ENCODE measurements around the gene AP2A2. TPM values are rescaled to one million over a fixed set of nuclear protein-coding genes. Genes with fewer than 3 reads are reported as not detected.

Gene AP2A2
- total RNA-seq, 2 experiments from 2014 or later: 45.9 to 46.6 TPM

DNA sequence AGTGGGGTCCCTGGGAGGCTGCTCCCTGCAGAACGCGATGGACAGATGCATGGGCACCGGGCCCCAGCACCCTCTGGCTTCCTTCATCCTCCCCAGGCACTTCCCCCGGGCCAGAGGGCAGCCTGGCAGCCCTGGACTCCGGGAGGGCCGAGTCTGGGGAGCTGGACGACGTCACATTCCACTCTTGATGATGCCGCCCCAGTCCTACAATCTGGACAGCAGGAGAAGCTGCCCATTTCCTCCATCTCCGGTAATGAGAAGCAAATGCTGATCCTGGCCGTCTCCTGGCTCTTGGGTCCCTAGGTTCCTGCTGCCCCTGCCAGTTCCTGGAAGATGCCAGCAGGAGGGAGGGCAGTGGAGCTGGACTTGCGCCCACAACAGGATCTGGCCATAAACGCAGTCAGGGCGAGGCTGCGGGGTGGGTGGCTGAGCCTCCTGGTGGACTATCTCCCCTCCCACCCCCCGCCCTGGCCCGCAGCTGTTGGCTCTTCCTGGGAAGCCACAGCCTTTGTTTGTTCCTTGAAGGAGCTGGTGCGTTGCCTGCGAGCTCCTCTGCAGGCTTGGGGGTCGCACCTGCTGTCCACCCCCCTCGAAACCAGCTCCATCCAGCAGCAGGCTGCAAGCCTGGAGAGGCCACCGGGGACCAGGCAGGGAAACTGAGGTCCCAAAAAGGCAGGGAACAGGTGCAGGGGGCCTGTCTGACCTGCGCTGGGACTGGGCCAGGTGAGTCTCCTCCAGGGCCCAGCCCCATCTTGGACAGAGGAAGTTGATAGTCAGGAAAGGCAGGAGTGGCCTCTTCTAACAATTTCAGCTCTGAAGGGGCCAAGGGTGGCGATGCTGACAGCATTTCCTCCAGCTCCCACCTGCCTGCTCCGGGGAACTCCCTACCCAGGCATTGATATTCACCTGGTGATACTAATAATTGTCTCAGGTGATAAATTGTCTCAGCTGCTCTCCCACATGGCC, 128.8 kb downstream of the AP2A2 start:
- H3K36me3 Mint-ChIP-seq (ENCODE audit: low read depth): no peaks in the 10 kb centered on the region
- H3K27me3 ChIP-seq (ENCODE audit: control insufficient read depth in 1 of 2, insufficient read depth in 2 of 2, low read length in 2 of 2): peaks cover 5 to 8% of the 10 kb centered on the region in 2 experiments
- H3K4me1 ChIP-seq (ENCODE audit: insufficient read depth, low read length): peaks cover 10% of the 10 kb centered on the region
- H3K4me1 Mint-ChIP-seq (ENCODE audit: low read depth): no peaks in the 10 kb centered on the region
- H3K9me3 Mint-ChIP-seq: no peaks in the 10 kb centered on the region
- H3K4me3 Mint-ChIP-seq: no peak overlapping the region
- H3K36me3 ChIP-seq (ENCODE audit: insufficient read depth, low read length): no peaks in the 10 kb centered on the region
- H3K4me3 ChIP-seq (ENCODE audit: low read length): no peak overlapping the region
- intact Hi-C loops (cut with DNase I, micrococcal nuclease): no loop called here
- no peak for TF ChIP-seq CTCF (IDR thresholded peaks at IDR 0.05)
- H3K27ac Mint-ChIP-seq: no peak overlapping the region
- peaks cover 4% of the 10 kb centered on the region for H3K27me3 Mint-ChIP-seq
- POLR2A ChIA-PET: no interaction called here
- CTCF ChIA-PET: no interaction called here
- H3K27ac ChIP-seq (ENCODE audit: low read depth in 1 of 2, low read length in 2 of 2): no peak overlapping the region
- no peak for ATAC-seq (ENCODE audit: poor library complexity)
- DNase-seq: no peak
- no peaks in the 10 kb centered on the region for H3K9me3 ChIP-seq (ENCODE audit: control insufficient read depth in 1 of 2, insufficient read depth in 1 of 2, low read length in 2 of 2)

DNA sequence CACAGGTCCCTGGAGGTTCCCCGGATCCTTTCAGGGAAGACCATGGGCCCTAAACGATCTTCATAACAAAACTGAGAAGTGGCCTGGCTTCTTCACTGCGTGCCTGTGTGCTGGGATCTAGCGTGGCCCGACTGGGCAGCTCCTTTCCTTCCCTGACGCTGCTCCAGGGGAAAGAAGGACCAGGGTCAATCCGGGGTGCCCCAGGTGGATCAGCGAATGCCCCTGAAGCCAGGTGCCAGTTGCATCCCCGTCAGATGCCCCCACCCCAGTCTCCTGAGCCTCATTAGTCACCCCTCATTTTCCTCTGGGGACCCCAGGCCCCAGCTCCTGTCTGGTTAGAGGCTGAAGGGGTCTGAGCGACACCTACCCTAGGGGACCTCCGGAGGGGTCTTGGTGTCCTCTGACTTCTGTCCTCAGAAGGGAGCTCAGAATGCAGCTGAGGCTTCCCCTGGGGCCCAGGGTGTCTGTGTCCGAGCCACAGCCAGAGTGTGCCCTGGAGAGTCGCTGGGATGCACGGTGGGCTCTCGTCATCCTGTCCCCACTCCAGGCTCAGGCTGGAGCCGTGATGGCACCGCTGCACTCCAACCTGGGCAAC, 129.5 kb downstream of the AP2A2 start:
- no peak for TF ChIP-seq CTCF (IDR thresholded peaks at IDR 0.05)
- Mint-ChIP-seq H3K36me3 (ENCODE audit: low read depth) (no peaks in the 10 kb centered on the region), H3K4me3 (no peak overlapping the region), H3K27ac (no peak overlapping the region), H3K4me1 (ENCODE audit: low read depth) (no peaks in the 10 kb centered on the region), H3K27me3 (peaks cover 4% of the 10 kb centered on the region), H3K9me3 (no peaks in the 10 kb centered on the region)
- no peaks in the 10 kb centered on the region for H3K36me3 ChIP-seq (ENCODE audit: insufficient read depth, low read length)
- no peak for DNase-seq
- intact Hi-C loops (cut with DNase I, micrococcal nuclease): no loop called here
- H3K9me3 ChIP-seq (ENCODE audit: control insufficient read depth in 1 of 2, insufficient read depth in 1 of 2, low read length in 2 of 2): no peaks in the 10 kb centered on the region
- H3K4me3 ChIP-seq (ENCODE audit: low read length): no peak overlapping the region
- H3K27ac ChIP-seq (ENCODE audit: low read depth in 1 of 2, low read length in 2 of 2): no peak overlapping the region
- no peak for ATAC-seq (ENCODE audit: poor library complexity)
- POLR2A ChIA-PET: no interaction called here
- peaks cover 10% of the 10 kb centered on the region for H3K4me1 ChIP-seq (ENCODE audit: insufficient read depth, low read length)
- H3K27me3 ChIP-seq (ENCODE audit: control insufficient read depth in 1 of 2, insufficient read depth in 2 of 2, low read length in 2 of 2): peaks cover 2 to 12% of the 10 kb centered on the region in 2 experiments
- CTCF ChIA-PET: no interaction called here

DNA sequence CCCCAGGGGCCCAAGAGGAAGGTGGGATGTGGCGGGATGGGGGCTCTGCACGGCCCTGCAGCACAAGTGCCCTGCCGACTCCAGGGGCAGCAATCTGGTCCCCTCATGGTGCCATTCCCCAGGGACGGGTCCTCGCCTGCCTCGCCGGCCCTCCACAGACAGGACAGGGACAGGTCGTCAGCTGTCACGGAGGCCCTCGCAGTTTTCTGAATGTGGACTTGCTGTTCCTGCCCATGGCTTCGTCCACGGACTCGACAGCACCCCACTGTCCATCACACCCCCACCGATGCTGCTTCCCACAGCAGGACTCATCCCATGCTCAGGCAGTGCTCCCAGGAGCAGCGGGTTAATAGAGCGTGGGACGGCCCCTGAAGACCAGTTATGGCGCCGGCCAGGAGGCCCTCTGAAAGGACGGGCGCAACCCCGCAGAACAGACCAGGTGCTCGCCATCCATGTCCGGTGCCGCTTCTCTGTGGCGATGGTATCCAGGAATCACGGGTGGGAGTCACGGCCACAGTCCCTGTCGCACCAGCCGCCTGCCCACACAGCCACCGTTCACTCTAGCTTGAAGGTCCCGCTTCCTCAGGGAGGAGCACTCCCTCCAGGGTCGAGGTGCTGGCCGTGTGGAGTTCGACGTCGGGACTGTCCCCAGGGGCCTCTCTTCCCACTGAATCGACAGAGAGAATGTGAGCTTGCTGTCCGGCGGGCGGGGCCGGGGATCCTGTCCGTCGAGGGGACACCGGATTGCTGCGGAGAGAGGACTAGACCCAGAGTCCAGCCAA, 130.5 kb downstream of the AP2A2 start:
- H3K36me3 ChIP-seq (ENCODE audit: insufficient read depth, low read length): no peaks in the 10 kb centered on the region
- Mint-ChIP-seq H3K36me3 (ENCODE audit: low read depth) (no peaks in the 10 kb centered on the region), H3K4me3 (no peak overlapping the region), H3K9me3 (no peaks in the 10 kb centered on the region), H3K4me1 (ENCODE audit: low read depth) (no peaks in the 10 kb centered on the region), H3K27me3 (peaks cover 4% of the 10 kb centered on the region), H3K27ac (no peak overlapping the region)
- intact Hi-C loops (cut with DNase I, micrococcal nuclease): no loop called here
- no peak for ATAC-seq (ENCODE audit: poor library complexity)
- no peak overlapping the region for H3K4me3 ChIP-seq (ENCODE audit: low read length)
- H3K27ac ChIP-seq (ENCODE audit: low read depth in 1 of 2, low read length in 2 of 2): no peak overlapping the region
- peaks cover 0 to 9% of the 10 kb centered on the region in 2 experiments for H3K27me3 ChIP-seq (ENCODE audit: control insufficient read depth in 1 of 2, insufficient read depth in 2 of 2, low read length in 2 of 2)
- H3K4me1 ChIP-seq (ENCODE audit: insufficient read depth, low read length): peaks cover 3% of the 10 kb centered on the region
- POLR2A ChIA-PET: no interaction called here
- peak in 2 of 14 experiments; percentile 9 to 20 for DNase-seq
- CTCF ChIA-PET: no interaction called here
- no peak for TF ChIP-seq CTCF (IDR thresholded peaks at IDR 0.05)
- H3K9me3 ChIP-seq (ENCODE audit: control insufficient read depth in 1 of 2, insufficient read depth in 1 of 2, low read length in 2 of 2): no peaks in the 10 kb centered on the region

All from CD4-positive, alpha-beta T cell (primary cell).